WERI-Rb-1 (cell line): ENCODE measurements around the gene PHLDA1.

Experiments used
- DNase-seq: peaks from one replicate; pipeline ENCODE4 v3.0.0-alpha.2; 2020
- H3K27ac ChIP-seq: fragments of 250-450 bp; sonication (Bioruptor Pico); 2 replicates; pipeline ENCODE4 v1.5.1; 2020; ENCODE audit warnings: mild to moderate bottlenecking, moderate library complexity
- H3K27me3 ChIP-seq: fragments of 250-450 bp; sonication (Bioruptor Pico); 2 replicates; pipeline ENCODE4 v1.5.1; 2021; ENCODE audit warnings: mild to moderate bottlenecking, low read depth, moderate library complexity; ENCODE audit not compliant: insufficient read depth, severe bottlenecking
- H3K36me3 ChIP-seq: fragments of 250-450 bp; sonication (Bioruptor Pico); 2 replicates; pipeline ENCODE4 v1.5.1; 2020; ENCODE audit warnings: mild to moderate bottlenecking, moderate library complexity
- H3K4me3 ChIP-seq: 2 replicates; pipeline ENCODE4 v1.5.1; 2011; ENCODE audit warnings: low read depth, mild to moderate bottlenecking, control low read depth, low read length
- H3K9me3 ChIP-seq: fragments of 250-450 bp; sonication (Bioruptor Pico); 2 replicates; pipeline ENCODE4 v1.5.1; 2021; ENCODE audit warnings: mild to moderate bottlenecking, moderate library complexity; ENCODE audit not compliant: severe bottlenecking
- CTCF ChIP-seq: IDR thresholded peaks from 2 replicates; pipeline ENCODE4 v1.5.1; 2011; ENCODE audit warnings: low read depth, mild to moderate bottlenecking, control low read depth, inconsistent platforms, low read length

The PHLDA1 gene

GRCh38 chr12:76020281-76020680, 11.3 kb downstream of the PHLDA1 start:
- no peaks in the 10 kb centered on the region for H3K9me3 ChIP-seq
- peaks cover 2% of the 10 kb centered on the region; the same call in 1 of the 2 replicates for H3K36me3 ChIP-seq
- DNase-seq = no peak
- no peaks in the 10 kb centered on the region for H3K27me3 ChIP-seq
- TF ChIP-seq CTCF = no peak
- H3K27ac ChIP-seq = no peak overlapping the region
- H3K4me3 ChIP-seq = no peak overlapping the region

GRCh38 chr12:76018672-76019071, 12.9 kb downstream of the PHLDA1 start:
- DNase-seq = no peak
- Histone ChIP-seq H3K4me3 (no peak overlapping the region), H3K27me3 (no peaks in the 10 kb centered on the region), H3K27ac (no peak overlapping the region), H3K9me3 (no peaks in the 10 kb centered on the region), H3K36me3 (no peaks in the 10 kb centered on the region)
- TF ChIP-seq CTCF = no peak

GRCh38 chr12:76018111-76018510, 13.5 kb downstream of the PHLDA1 start:
- Histone ChIP-seq H3K36me3 (no peaks in the 10 kb centered on the region), H3K27ac (no peak overlapping the region), H3K27me3 (no peaks in the 10 kb centered on the region), H3K9me3 (no peaks in the 10 kb centered on the region), H3K4me3 (no peak overlapping the region)
- no peak for DNase-seq
- TF ChIP-seq CTCF = no peak

GRCh38 chr12:76014007-76014406, 17.6 kb downstream of the PHLDA1 start:
- H3K9me3 ChIP-seq = no peaks in the 10 kb centered on the region
- 0 out of 2 replicates have a peak, but pooled peaks cover 2% of the 10 kb centered on the region for H3K36me3 ChIP-seq
- DNase-seq = no peak
- H3K4me3 ChIP-seq = no peak overlapping the region
- no peak for TF ChIP-seq CTCF
- H3K27ac ChIP-seq = no peak overlapping the region
- H3K27me3 ChIP-seq = no peaks in the 10 kb centered on the region

- H3K36me3 ChIP-seq = 0 out of 2 replicates have a peak, but pooled peaks cover 2% of the 10 kb centered on the region
Measured at GRCh38 chr12:76013603-76014002, 18.0 kb downstream of the PHLDA1 start.

More at GRCh38 chr12:76013603-76014002, 18.0 kb downstream of the PHLDA1 start:
- Histone ChIP-seq H3K27ac (no peak overlapping the region; the same call in 1 of the 2 replicates), H3K4me3 (no peak overlapping the region), H3K9me3 (no peaks in the 10 kb centered on the region), H3K27me3 (no peaks in the 10 kb centered on the region)
- DNase-seq = no peak
- no peak for TF ChIP-seq CTCF
